Measurements from ENCODE around the gene ALOX5.

The ALOX5 gene

DNA sequence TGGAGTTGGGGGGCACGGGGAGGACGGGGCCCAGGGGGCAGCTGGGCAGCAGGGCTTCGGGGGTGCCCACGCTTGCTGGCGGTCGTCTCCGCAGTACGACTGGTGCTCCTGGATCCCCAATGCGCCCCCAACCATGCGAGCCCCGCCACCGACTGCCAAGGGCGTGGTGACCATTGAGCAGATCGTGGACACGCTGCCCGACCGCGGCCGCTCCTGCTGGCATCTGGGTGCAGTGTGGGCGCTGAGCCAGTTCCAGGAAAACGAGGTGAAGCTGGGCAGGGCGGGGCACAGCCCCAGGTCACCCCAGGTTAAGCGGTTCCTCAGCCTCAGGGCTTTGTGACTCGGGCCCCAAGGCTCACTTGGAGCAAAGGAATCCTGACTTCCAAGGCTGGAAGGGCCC lies 70.0 kb downstream of the ALOX5 start:
- no peak for DNase-seq

DNA sequence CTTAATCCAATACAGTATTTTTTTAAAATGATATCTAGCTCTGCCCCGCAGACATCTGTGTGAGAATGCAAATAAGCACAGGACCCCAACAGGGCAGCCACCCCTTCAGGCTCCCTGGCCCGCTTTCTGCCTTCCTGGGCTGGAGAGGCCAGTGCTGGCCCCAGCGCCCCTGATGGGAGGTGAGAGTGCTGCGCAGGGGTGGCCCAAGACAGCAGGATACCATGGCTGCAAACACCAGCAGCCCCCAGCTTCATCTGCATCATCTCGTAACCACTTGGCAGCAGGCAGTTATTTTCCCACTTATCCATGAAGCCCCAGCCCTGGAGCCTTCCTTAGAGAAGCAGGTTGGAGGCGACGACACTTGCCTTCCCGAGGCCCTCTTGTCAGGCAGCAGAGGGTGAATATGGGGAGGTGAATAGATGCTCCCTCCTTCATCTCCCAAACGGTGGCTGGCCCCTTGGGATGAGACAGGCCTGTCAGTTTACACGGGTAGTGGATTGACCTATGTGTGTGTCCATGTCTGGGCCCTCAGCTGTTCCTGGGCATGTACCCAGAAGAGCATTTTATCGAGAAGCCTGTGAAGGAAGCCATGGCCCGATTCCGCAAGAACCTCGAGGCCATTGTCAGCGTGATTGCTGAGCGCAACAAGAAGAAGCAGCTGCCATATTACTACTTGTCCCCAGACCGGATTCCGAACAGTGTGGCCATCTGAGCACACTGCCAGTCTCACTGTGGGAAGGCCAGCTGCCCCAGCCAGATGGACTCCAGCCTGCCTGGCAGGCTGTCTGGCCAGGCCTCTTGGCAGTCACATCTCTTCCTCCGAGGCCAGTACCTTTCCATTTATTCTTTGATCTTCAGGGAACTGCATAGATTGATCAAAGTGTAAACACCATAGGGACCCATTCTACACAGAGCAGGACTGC lies 71.2 kb downstream of the ALOX5 start:
- no peak for DNase-seq

DNA sequence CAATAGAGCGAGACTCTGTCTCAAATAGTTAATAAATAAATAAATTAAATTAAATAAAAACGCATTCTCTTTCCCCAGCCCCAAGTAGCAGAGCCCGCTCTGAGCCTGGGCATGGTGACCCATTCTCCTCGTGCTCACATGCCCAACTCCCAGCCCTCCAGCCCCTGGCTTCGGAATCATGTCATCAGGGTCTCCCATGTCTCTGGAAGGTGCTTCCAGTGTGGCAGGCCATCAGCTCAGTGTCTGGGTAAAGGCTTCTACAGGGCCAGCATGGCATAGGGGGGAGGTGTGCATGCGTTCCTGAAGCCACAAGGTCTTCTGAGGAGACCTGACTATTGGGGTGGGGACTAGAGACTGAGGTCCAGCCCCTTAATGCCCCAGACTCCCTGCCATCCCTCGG lies 72.8 kb downstream of the ALOX5 start:
- no peak for DNase-seq

DNA sequence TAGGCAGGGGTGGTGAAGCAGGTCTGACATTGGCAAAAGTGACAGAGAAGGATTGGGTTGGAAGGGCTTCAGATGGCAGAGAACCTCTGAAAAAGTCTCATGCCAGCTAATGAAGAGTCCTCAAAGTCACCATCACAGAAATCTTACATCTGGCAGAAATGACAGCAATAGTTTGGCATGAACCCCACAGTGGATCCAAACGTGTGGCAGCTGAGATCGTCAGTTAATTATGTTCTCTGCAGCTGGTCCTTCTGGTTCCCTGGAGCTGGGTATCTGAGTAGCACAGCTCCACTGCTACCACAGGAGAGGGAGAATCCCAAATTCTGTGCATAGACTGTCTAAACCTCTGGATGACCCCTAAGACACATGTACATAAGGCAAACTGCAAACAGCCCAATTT lies 73.4 kb downstream of the ALOX5 start:
- no peak for DNase-seq

DNA sequence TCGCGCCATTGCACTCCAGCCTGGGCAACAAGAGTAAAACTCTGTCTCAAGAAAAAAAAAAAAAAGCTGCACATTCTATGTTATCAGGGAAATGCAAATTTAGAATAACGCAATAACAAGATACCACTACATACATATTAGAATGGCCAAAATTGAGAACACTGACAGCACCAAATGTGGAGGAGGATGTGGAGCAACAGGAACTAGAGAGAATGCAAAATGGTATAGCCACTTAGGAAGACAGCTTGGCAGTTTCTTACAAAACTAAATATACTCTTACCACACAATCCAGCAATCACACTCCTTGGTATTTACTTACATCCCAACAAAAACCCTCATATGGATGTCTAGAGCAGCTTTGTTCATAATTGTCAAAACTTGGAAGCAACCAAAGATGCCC lies 76.8 kb downstream of the ALOX5 start:
- no peak for DNase-seq

DNA sequence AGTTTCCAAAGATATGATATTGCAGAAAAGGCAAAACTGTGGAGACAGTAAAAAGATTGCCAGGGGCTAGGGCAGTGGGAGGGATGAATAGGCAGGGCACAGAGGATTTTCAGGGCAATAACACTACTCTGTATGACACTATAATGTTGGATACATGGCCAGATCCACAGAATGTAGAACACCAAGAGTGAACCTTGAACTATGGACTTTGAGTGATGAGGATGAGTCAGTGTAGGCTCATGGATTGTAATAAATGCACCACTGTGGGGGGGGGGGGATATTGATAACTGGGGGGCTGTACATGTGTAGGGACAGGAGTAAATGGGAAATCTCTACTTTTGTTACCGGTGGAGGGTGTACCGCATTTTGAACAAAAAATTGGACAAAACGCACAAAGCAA lies 77.4 kb downstream of the ALOX5 start:
- DNase-seq, result no peak

DNA sequence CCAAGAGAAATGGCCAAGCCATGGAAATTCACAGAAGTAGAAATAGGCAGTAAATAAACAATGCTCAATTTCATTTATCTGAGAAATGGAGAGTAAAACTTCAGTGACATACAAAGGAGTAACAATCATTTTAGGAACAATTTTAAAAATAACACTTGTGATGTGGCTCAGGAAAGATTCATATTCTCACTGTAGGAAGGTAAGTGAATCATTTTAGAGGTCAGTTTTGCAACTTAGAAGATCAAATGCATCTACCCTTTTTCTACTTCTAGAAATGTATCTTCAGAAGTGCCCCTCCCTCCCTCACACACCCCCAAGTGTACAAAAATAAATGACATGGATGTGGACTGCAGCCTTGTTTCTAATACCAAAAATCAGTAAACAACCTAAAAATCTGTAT lies 78.3 kb downstream of the ALOX5 start:
- DNase-seq, result no peak

DNA sequence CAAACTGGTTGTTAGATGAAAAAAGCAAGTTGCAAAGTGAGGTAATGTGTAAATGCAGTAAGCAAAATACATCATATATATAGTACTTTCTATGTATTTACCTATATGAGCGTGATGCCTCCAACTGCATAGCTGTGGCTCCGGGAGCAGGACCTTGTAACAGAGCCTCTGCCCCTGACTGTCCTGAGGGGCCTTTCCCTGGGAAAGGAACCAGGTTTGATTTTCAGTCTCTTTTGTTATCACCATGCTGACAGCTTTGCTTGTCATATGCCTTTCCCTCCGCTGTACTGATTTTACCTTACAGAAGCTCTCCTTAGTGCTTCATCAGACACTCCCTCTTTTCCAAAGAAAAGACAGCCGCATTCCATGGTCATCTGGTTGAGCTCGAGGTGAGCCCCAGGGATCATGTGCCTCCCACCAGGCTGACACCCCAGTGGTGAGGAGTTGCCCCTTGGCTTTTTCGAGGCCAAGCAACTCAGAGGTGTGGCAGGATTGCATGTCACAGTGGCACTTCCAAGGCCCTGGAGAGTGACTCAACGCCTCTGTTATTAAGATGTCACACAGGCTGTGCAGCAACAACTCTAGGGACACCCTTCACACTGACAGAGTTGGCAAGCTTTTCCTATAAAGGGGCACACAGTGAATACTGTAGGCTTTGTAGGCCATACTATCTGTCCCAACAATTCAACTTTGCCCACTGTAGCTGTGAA lies 78.9 kb downstream of the ALOX5 start:
- DNase-seq, result no peak

DNA sequence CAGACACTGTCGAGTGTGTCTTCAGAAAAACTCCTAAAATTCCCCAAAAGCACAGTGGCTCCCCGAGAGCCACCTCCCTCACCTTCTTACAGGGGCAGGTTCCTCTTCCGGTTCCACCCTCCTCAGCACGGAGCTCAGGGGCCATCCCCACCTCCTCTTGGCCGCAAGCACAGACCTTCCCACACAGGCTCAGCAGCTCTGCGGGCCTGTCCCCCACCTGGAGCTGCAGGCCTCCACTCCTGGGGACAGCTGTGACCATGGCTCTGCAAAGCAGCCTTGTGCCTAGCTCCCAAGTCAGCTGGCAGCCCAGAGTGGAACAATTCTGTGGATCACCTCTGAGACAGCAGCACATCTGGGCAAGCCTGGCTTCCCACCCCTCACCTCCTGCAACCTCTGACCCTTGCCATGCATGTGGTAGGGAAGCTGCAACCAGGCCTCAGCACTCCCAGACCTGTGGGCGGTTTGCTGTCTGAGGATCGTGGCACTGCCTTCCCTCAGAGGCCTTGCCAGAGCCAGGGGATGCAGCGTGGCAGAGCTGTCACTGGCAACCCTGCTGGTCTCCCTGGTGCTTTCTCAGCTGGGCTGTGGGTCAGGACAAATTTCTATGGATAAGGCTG lies 79.7 kb downstream of the ALOX5 start:
- DNase-seq, result no peak

DNA sequence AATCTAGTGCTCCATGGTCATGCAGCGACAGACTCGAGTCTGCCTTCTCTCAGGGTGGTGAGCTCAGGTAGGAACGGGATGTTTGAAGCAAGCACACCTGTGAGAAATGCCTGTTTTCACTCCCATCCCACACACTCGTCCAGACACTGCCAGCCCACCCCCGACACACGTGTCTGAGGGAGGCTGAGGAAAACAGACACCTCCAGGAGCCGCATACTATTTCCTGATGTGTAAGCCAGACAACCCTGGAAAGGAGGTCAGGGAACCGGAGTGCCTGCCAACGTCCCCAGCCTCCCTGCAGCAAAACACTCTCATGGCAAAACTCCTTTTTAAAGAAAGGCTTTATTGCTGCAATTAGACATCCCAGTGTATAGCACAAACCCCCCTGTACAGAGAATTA lies 80.2 kb downstream of the ALOX5 start:
- no peak for DNase-seq

DNA sequence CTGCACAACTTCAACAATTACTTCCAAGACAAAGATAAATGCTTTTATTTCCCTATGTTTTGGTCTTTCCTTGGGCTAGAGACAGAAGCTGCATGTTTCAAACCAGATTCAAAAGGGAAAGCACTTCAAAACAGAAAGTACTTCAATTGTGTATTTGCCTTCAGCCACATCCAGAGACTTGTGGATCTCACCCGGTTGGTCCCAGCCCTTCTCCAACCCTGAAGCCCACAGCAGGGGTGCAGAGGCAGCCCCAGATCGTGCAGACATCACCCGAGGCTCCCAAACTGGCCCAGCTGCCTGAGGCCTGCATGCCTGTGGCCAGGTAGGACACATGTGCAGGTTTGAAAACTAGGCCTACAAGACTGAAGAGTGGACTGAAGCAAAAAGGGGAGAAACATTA lies 80.8 kb downstream of the ALOX5 start:
- no peak for DNase-seq

DNA sequence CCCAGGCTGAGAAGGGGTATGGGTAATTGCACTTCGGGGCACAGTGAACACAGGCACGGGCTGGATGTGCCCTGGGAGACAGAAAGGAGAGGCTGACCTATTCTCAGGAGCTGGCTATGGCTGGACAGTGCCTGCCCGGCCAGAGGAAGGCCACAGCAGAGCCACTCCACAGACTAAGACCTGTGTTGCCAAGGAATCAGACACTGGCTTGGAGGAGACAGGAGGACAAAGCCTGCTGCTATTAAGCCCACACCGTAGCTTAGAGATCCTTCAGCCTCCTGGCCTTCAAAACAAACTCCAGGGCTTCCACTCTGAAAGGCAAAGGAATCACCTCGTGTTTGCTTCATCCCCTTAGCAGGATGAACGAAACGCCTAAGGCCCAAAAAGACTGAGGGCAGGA lies 82.2 kb downstream of the ALOX5 start:
- DNase-seq, result no peak

DNA sequence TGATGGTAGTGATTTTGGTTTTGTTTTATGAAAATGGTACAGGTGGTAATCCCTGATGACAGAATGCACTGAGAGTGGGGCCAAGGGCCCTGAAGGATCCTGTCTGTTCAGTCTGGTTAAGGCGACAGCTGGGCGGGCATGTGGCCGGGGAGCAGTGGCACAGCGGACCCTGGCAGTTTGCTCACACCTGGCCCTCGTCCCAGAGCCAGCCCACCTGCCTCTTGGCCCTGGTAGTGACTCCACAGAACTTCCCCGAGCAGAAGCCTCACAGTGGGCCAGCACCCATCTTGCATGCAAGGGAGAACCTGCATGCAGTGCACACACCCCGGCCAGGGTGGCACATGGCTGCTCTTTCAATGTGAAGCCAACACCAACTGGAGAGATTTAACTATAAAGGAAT lies 82.8 kb downstream of the ALOX5 start:
- no peak for DNase-seq

DNA sequence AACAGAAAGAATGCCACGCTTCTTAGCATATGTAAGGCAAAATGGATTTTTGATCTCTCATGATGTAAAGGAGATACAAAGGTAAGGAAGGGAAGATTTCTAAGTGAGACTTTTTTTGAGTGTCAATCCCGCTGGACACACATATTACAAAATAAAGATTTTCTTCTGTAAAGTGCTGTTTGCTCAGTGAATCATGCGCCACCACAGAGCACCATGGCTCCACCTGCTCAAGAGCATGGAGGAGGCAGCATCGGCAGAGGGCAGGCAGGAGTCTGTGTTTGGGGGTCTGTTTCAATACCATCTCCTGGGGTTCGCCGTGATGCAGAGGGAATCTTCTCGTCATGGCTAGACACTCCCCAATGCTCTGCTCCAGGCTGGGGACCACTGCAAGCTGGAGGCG lies 83.5 kb downstream of the ALOX5 start:
- no peak for DNase-seq

DNA sequence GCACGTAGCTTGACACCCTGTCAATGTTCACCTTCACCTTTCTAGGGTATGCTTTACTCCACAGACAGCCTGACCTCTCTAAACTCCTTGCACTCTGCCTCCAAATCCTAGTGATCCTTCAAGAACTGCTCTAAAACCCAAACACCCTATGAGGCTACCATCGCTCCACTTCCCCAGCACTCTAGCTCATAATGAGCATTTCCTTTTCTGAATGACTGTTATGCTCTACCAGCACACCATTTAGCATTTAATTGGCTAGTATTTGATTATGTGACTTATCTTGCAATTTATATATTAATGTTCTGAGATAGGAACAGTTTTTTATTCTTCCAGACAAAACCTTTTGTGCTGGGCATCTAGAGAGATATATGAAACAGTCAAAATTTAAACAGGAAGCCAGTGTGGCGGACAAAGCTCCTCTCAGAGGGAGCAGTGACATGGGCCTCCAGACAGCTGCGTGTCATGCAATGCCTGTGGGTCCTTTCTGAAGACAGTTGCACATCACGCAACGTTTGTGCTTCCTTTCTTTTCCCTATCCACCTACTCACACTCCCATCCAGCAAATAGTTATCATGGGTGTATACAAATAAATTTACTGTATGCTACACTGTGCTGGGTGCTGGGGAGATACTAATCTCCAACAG lies 86.3 kb downstream of the ALOX5 start:
- no peak for DNase-seq

DNA sequence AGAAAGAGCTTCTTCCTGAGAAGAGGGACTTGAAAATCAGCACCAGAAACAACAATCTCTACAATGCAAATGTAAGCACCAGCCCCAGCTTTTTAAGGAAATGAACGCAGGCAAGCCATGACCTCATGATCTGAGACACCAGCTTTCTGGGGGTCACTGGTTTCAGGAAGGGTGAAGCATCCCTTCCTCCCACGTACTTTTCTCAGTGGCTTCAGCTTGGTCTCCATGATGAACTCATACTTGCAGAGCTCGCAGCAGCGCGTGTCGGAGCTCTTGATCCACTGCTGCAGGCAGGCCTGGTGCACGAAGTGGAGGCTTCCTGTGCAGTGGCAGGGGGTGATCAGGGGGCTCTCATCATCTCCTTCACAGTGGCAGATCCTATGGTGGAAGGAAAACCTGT lies 87.0 kb downstream of the ALOX5 start:
- DNase-seq, result no peak

DNA sequence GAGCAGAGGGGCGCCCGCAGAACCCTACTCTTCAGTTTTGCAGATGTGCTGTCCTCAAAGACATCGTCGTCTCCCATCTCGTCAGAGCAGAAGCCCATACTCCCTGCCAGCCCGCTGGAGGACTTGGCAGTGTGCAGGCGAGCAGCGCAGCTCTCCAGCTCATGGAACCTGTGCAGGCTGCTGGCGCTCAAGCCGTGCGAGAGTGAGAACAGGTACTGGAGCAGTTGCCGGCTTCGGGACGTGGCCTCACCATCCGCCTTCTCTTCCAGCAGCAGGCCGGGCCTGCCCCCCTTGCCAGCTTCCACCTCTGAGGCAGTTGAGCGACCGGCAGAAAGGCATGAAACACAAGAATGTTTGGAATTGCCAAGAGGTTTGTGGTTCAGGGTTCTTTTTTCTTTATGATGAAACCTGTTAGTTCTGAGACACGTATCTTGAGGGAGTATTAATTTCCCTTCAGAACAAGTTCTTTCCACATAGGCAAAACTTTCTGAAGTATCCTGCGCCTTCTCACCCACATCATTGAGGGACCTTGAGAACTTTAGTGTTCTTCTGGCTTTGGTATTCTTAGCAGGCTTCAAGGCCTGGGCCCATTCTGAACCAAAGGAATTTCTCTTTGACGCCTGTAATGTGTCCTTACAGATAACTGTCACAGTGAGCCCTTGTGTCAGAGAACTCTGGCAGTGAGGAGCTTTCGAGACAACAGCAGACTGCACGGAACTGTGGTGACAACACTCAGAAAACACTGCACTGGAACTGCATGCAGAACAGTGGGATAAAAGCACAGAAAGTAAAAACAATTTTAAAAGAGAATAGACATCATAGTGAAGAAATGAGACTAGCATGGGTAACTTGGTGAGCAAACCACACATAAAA lies 89.5 kb downstream of the ALOX5 start:
- no peak for DNase-seq

DNA sequence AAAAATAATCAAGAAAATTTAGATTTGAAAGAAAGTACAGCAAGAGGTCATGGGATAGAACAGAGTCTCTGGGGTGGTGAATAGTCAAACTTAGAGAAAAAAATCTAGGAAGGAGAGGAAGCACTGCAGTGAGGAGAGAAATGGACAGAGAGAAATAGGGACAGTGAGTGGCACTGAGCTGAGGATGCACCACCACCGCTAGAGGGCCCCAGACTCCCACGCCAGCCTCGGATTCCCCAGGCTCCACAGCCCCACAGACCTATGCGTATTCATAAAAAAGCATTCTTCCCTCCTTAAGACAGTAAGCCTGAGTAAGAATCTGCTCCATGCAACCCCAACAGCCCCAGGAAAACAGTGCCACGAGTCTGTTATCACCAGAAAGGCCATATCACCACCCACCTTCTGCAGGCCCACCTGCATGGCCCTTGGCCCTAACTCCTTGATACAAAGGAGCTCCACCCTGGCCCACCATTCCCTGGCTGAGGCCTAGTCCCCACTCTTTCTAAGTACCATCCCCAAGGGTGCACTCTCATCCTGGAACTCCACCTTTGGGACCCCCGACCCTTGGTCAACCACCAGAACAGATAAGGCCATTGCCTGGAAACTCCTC lies 91.0 kb downstream of the ALOX5 start:
- DNase-seq, result no peak

DNA sequence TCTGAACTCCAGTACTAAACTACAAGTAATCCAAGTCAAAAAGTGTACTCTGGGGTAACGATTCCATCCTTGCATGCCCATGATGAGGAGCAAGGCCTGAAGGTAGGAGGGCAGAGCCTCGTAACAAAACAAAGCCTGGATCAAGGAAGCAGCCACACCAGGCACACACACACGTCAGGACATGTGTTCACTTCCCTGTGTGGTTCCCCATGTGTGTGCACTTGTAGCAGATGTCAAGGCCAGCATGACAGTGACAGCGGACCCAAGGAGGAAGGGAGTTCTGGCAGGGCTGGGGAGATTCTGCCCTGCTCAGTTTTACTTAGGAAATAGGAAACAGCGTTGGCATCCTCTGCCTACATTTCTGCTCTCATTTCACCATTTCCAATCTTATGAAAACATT lies 92.8 kb downstream of the ALOX5 start:
- no peak for DNase-seq

DNA sequence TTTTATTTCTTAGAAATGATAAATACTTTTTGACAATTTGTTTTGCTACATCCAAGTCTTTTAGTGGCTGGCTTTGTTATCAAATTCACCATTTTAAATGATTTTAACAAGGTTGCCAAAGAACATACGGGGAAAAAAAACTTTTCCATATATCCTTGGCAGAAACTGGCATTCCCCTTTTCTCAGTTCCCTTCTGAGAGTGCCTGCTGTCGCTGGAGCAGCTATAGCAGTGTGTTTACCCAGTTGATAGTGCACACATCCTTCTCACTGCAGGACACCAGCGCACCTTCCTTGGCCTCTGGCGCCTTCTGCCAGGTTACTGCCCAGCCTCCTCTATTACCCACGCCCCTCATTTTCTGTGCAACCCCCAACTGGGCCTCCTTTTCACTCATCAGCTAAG lies 94.1 kb downstream of the ALOX5 start:
- DNase-seq, result no peak

DNA sequence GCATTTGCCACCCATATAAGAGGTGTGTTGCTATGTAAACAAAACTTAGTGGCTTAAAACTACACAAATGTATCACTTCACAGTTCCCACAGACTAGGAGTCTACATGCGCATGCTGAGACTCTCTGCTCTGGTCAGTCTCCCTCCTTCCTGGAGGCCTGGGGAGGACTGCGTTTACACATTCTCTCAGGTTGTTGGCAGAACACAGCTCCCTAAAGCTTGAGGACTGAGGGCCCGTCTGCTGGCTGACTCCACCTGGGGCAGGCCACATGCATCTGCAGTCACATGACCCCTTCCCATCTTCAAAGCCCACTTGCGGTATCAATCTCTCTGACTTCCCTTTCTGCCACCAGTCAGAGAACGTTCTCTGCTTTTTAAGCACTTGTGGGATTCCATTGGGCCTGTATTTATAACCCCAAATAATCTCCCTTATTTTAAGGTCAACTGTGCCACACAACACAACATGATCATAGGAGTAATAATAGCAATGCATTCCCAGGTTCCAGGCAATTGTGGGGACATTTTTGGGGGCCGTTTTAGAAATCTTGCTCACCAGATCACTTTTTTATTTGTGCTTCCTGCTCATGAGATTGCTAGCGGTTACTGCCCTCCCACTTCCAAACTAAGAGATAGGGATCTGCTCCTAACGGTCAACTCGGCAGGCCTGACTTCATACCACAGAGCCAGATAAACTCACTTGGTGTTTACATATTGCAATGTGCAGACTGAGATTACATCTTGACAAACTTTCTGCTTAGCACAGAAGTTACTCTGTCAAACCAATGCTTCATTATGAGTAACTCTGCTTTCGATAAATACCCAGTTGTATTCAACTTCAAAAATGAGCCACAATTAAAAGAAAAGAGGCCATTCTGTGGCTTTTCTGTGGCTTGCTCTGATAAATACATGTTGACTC lies 96.3 kb downstream of the ALOX5 start:
- no peak for DNase-seq

Data from NK-92 treated with Interleukin-12 subunit alpha and Interleukin-12 subunit beta, amount 100 ng/mL, for 24 hours (cell line).